A549 (cell line): ENCODE results near the gene SYTL1. TPM values are rescaled to one million over a fixed set of nuclear protein-coding genes. Genes with fewer than 3 reads are reported as not detected.

Source experiments
- ATAC-seq, 2 experiments: fragments of 200-7000 bp in 1 of 2; fragments of >200 bp in 1 of 2; cut with Nextera tagmentation in 1 of 2; cut with Tn5 transposase in 1 of 2; 3 replicates each; pipeline versions ENCODE4 v1.8.0 to v1.9.1; 2018 to 2020; ENCODE audit warnings: mild to moderate bottlenecking in 1 of 2, moderate library complexity in 1 of 2
- CTCF ChIA-PET: fragments of 300-600 bp; sonication (Branson Sonifier 250); formaldehyde crosslinking; extraction: SDS; loops from one replicate; lab custom pipeline; 2021; ENCODE audit warnings: antibody characterized with exemption, inconsistent platforms; lab: Yijun Ruan, JAX
- POLR2A ChIA-PET: fragments of 350-600 bp; formaldehyde crosslinking; extraction: SDS; loops from one replicate; lab custom pipeline; 2021; ENCODE audit warnings: antibody characterized with exemption, inconsistent platforms; lab: Yijun Ruan, JAX
- DNase-seq, 2 experiments: peaks; one replicate each; pipeline versions ENCODE4 v3.0.0 to v3.0.0-alpha.2; 2011 to 2016; ENCODE audit warnings: low read depth in 1 of 2, low spot score in 1 of 2
- FAIRE-seq: peaks from 2 replicates; lab custom pipeline; 2011; peaks lifted over from hg19 to GRCh38; lab: Jason Lieb, UNC
- H3K27ac ChIP-seq, 2 experiments: fragments of >200 bp; sonication (Bioruptor Twin); formaldehyde crosslinking; 3 replicates each; pipeline ENCODE4 v1.5.1; 2016 to 2017
- H3K4me1 ChIP-seq: fragments of >200 bp; sonication (Bioruptor Twin); formaldehyde crosslinking; 3 replicates; pipeline ENCODE4 v1.6.1; 2016
- H3K4me2 ChIP-seq: fragments of >200 bp; sonication (Bioruptor Twin); formaldehyde crosslinking; 3 replicates; pipeline ENCODE4 v1.6.1; 2016
- H3K4me3 ChIP-seq: fragments of >200 bp; sonication (Bioruptor Twin); formaldehyde crosslinking; 3 replicates; pipeline ENCODE4 v1.5.1; 2016
- H3K9me3 ChIP-seq: fragments of >200 bp; sonication (Bioruptor Twin); formaldehyde crosslinking; 3 replicates; pipeline ENCODE4 v1.6.1; 2016
- BCL3 ChIP-seq: fragments of >200 bp; sonication (Bioruptor Twin); formaldehyde crosslinking; IDR thresholded peaks from 3 replicates; pipeline ENCODE4 v1.6.1; 2016
- CEBPB ChIP-seq, 2 experiments: fragments of >200 bp in 1 of 2; sonication (Bioruptor Twin) in 1 of 2; formaldehyde crosslinking in 1 of 2; IDR thresholded peaks; 2 replicates each; pipeline ENCODE4 v1.6.1; 2012 to 2016
- CTCF ChIP-seq: fragments of >200 bp; sonication (Bioruptor Twin); formaldehyde crosslinking; IDR thresholded peaks from 3 replicates; pipeline ENCODE4 v1.5.1; 2016
- E2F6 ChIP-seq: IDR thresholded peaks from 2 replicates; pipeline ENCODE4 v1.6.1; 2012; ENCODE audit warnings: low read depth, borderline replicate concordance
- EHF ChIP-seq: fragments of 250-450 bp; sonication (Bioruptor Pico); IDR thresholded peaks from 2 replicates; pipeline ENCODE4 v1.5.0; 2020; ENCODE audit warnings: mild to moderate bottlenecking
- EHMT2 ChIP-seq: fragments of 200-600 bp; sonication (generic); IDR thresholded peaks from 2 replicates; pipeline ENCODE4 v1.6.1; 2016; ENCODE audit warnings: antibody characterized with exemption, low read depth, mild to moderate bottlenecking, moderate library complexity
- GATA3 ChIP-seq: IDR thresholded peaks from 2 replicates; pipeline ENCODE4 v1.6.1; 2012; ENCODE audit warnings: borderline replicate concordance
- HES2 ChIP-seq: fragments of >200 bp; sonication (Bioruptor Twin); formaldehyde crosslinking; IDR thresholded peaks from 2 replicates; pipeline ENCODE4 v1.6.1; 2016
- HEYL ChIP-seq: fragments of 250-450 bp; sonication (Bioruptor Pico); IDR thresholded peaks from 2 replicates; pipeline ENCODE4 v1.8.0; 2021; ENCODE audit warnings: mild to moderate bottlenecking, moderate library complexity
- KDM1A ChIP-seq: fragments of 200-600 bp; sonication (generic); IDR thresholded peaks from 2 replicates; pipeline ENCODE4 v1.6.1; 2016; ENCODE audit warnings: low read depth, mild to moderate bottlenecking
- MYC ChIP-seq: IDR thresholded peaks from 2 replicates; pipeline ENCODE4 v1.6.1; 2012; ENCODE audit warnings: mild to moderate bottlenecking, inconsistent platforms, low read length, improper control_type of control experiment, borderline replicate concordance
- NR3C1 ChIP-seq: fragments of >200 bp; sonication (Bioruptor Twin); formaldehyde crosslinking; IDR thresholded peaks from 3 replicates; pipeline ENCODE4 v1.6.1; 2017
- POLR2AphosphoS2 ChIP-seq: conservative IDR thresholded peaks from 2 replicates; pipeline ENCODE4 v1.6.1; 2012; ENCODE audit warnings: low read length, improper control_type of control experiment, inconsistent platforms
- RAD21 ChIP-seq, 2 experiments: fragments of >200 bp in 1 of 2; sonication (Bioruptor Twin) in 1 of 2; formaldehyde crosslinking in 1 of 2; IDR thresholded peaks in 1 of 2; conservative IDR thresholded peaks in 1 of 2; 2 replicates in 1 of 2; 3 replicates in 1 of 2; pipeline ENCODE4 v1.6.1; 2012 to 2018; ENCODE audit warnings: inconsistent platforms in 1 of 2
- RNF2 ChIP-seq: fragments of 200-600 bp; sonication (generic); IDR thresholded peaks from 2 replicates; pipeline ENCODE4 v1.6.1; 2016; ENCODE audit warnings: low read depth, mild to moderate bottlenecking, antibody characterized with exemption, moderate library complexity, borderline replicate concordance
- TFCP2L1 ChIP-seq: fragments of 250-450 bp; sonication (Bioruptor Pico); IDR thresholded peaks from 2 replicates; pipeline ENCODE4 v1.5.0; 2021; ENCODE audit warnings: mild to moderate bottlenecking
- TP53 ChIP-seq: fragments of 250-450 bp; sonication (Bioruptor Pico); IDR thresholded peaks from 2 replicates; pipeline ENCODE4 v1.5.0; 2021; ENCODE audit warnings: mild to moderate bottlenecking, moderate library complexity
- ZNF302 ChIP-seq: fragments of 250-450 bp; sonication (Bioruptor Pico); IDR thresholded peaks from 2 replicates; pipeline ENCODE4 v1.9.0; 2021; ENCODE audit warnings: inconsistent platforms, mild to moderate bottlenecking, moderate library complexity
- WGBS: methylation state at CpG from one replicate; pipeline ENCODE4 v1.1.6; 2017; ENCODE audit errors: missing lambda C conversion rate; 5-methylcytosine and 5-hydroxymethylcytosine counted together
- polyA plus RNA-seq, 4 experiments: library from polyadenylated mRNA; depleted of rRNA in 3 of 4; stranded (reverse); fragments of >200 nt; fragmentation: RNase III in 1 of 4; extraction: RNeasy Plus Mini Kit Qiagen cat#74134 plus additional on column Dnase treatment in 1 of 4; gene quantifications; 2 replicates in 3 of 4; 3 replicates in 1 of 4; pipeline ENCODE4 v1.2.3, GENCODE V29; 2011 to 2017
- small RNA-seq, 6 experiments: library from RNA; depleted of rRNA; stranded (forward); fragments of <200 nt; gene quantifications; one replicate each; pipeline ENCODE3, GENCODE V24; 2012

Gene SYTL1
- polyA plus RNA-seq, 2 of the 4 experiments (the other 2 are of a cell fraction) = 0.76 to 0.80 TPM

- POLR2A ChIA-PET = no interaction called here
- peaks cover 10% of the 10 kb centered on the region; the same call in 1 of the 3 replicates for H3K4me1 ChIP-seq
- 57% methylated on average over 8 of the region's 8 CpGs for WGBS
- no peak overlapping the region for H3K4me3 ChIP-seq
- H3K4me2 ChIP-seq = no peak overlapping the region
- no peaks in the 10 kb centered on the region for H3K9me3 ChIP-seq
- H3K27ac ChIP-seq = no peak overlapping the region
- TF ChIP-seq POLR2AphosphoS2 (no peak), GATA3 (no peak), HEYL (CRISPR knock-in tag) (no peak), E2F6 (no peak), KDM1A (no peak), CTCF (0 out of 3 replicates have a peak, but pooled peaks have one; percentile 14), RNF2 (no peak), TP53 (no peak), EHMT2 (no peak), ZNF302 (no peak), EHF (CRISPR knock-in tag) (no peak), BCL3 (no peak), CEBPB (IDR thresholded peaks at IDR 0.05) (no peak), RAD21 (conservative IDR thresholded peaks at IDR 0.05 in 1 of 2, IDR thresholded peaks at IDR 0.05 in 1 of 2) (peak; percentile 11 to 50; a peak in 1 of 5 replicates), HES2 (no peak), MYC (no peak), NR3C1 (no peak)
- ATAC-seq = peak; percentile 43 to 63; a peak in 4 of 6 replicates
- CTCF ChIA-PET = interaction anchor here (0.7 to 9.6 kb wide), 8 partner anchors 12 to 206 kb away, joined by 3 to 158 read pairs (median 4); no protein-coding TSS in a partner anchor
- peak in 1 of 2 experiments; percentile 54 for DNase-seq
- FAIRE-seq = no peak
These were observed 60.5 kb downstream of the SYTL1 start for GRCh38 chr1:27402349-27402754.

GRCh38 chr1:27403065-27403726 lies 61.4 kb downstream of the SYTL1 start:
- POLR2A ChIA-PET = no interaction called here
- CTCF ChIA-PET = interaction anchor here (0.9 to 4.6 kb wide), 7 partner anchors 13 to 205 kb away, joined by 3 to 13 read pairs (median 3); no protein-coding TSS in a partner anchor
- peaks cover 10% of the 10 kb centered on the region; the same call in 1 of the 3 replicates for H3K4me1 ChIP-seq
- no peak overlapping the region for H3K27ac ChIP-seq
- ATAC-seq (peak in 1 of 2 experiments; percentile 24; a peak in 2 of 6 replicates), DNase-seq (peak in 1 of 2 experiments; percentile 25), FAIRE-seq (no peak)
- no peak overlapping the region for H3K4me2 ChIP-seq
- no peaks in the 10 kb centered on the region for H3K9me3 ChIP-seq
- TF ChIP-seq TFCP2L1 (CRISPR knock-in tag) (no peak), RAD21 (conservative IDR thresholded peaks at IDR 0.05 in 1 of 2, IDR thresholded peaks at IDR 0.05 in 1 of 2) (peak in 1 of 2 experiments; percentile 29; a peak in 1 of 5 replicates)
- WGBS = 89% methylated on average over 21 of the region's 24 CpGs
- H3K4me3 ChIP-seq = no peak overlapping the region

Small RNAs within 50 kb of the gene (small RNA-seq; reads per million reads assigned to genes)
- gene RNU6-48P = 0 to 463 (median 1.3) reads per million in 6 experiments

Other genes starting within 250 kb of the SYTL1 start
- gene SLC9A1, start 186.9 kb upstream of the SYTL1 start, polyA plus RNA-seq (2011; rRNA removed) = 8.0 and 11.1 TPM in 2 replicates
- 7.3 to 7.5 TPM (median 7.4 TPM) in 3 replicates for gene SLC9A1, start 186.9 kb upstream of the SYTL1 start, polyA plus RNA-seq (2017; fragmentation: RNase III; extraction: RNeasy Plus Mini Kit Qiagen cat#74134 plus additional on column Dnase treatment)
- gene WDTC1, start 107.4 kb upstream of the SYTL1 start, polyA plus RNA-seq (2011; rRNA removed) = 3.8 and 4.0 TPM in 2 replicates
- gene WDTC1, start 107.4 kb upstream of the SYTL1 start, polyA plus RNA-seq (2017; fragmentation: RNase III; extraction: RNeasy Plus Mini Kit Qiagen cat#74134 plus additional on column Dnase treatment) = 6.0 to 7.8 TPM (median 6.9 TPM) in 3 replicates
- gene TMEM222, start 19.9 kb upstream of the SYTL1 start, polyA plus RNA-seq (2011; rRNA removed) = 27.1 and 28.4 TPM in 2 replicates
- 29.7 to 32.0 TPM (median 30.0 TPM) in 3 replicates for gene TMEM222, start 19.9 kb upstream of the SYTL1 start, polyA plus RNA-seq (2017; fragmentation: RNase III; extraction: RNeasy Plus Mini Kit Qiagen cat#74134 plus additional on column Dnase treatment)
- 3.6 and 3.7 TPM in 2 replicates for gene MAP3K6, start 24.9 kb downstream of the SYTL1 start, polyA plus RNA-seq (2011; rRNA removed)
- 7.5 to 8.5 TPM (median 8.3 TPM) in 3 replicates for gene MAP3K6, start 24.9 kb downstream of the SYTL1 start, polyA plus RNA-seq (2017; fragmentation: RNase III; extraction: RNeasy Plus Mini Kit Qiagen cat#74134 plus additional on column Dnase treatment)
- not detected in 2 replicates for gene FCN3, start 32.8 kb downstream of the SYTL1 start, polyA plus RNA-seq (2011; rRNA removed)
- gene FCN3, start 32.8 kb downstream of the SYTL1 start, polyA plus RNA-seq (2017; fragmentation: RNase III; extraction: RNeasy Plus Mini Kit Qiagen cat#74134 plus additional on column Dnase treatment) = not detected in 3 replicates
- gene CD164L2, start 41.3 kb downstream of the SYTL1 start, polyA plus RNA-seq (2011; rRNA removed) = not detected in 2 replicates
- not detected in 3 replicates for gene CD164L2, start 41.3 kb downstream of the SYTL1 start, polyA plus RNA-seq (2017; fragmentation: RNase III; extraction: RNeasy Plus Mini Kit Qiagen cat#74134 plus additional on column Dnase treatment)
- gene GPR3, start 50.6 kb downstream of the SYTL1 start, polyA plus RNA-seq (2011; rRNA removed) = 1.3 and 1.7 TPM in 2 replicates
- gene GPR3, start 50.6 kb downstream of the SYTL1 start, polyA plus RNA-seq (2017; fragmentation: RNase III; extraction: RNeasy Plus Mini Kit Qiagen cat#74134 plus additional on column Dnase treatment) = 0.64 to 0.95 TPM (median 0.76 TPM) in 3 replicates
- gene WASF2, start 148.1 kb downstream of the SYTL1 start, polyA plus RNA-seq (2011; rRNA removed) = 40.8 and 44.9 TPM in 2 replicates
- gene WASF2, start 148.1 kb downstream of the SYTL1 start, polyA plus RNA-seq (2017; fragmentation: RNase III; extraction: RNeasy Plus Mini Kit Qiagen cat#74134 plus additional on column Dnase treatment) = 22.7 to 23.4 TPM (median 23.4 TPM) in 3 replicates